Endothelial cell of umbilical vein (primary cell): ENCODE data around the gene DNAJB5. TPM values are rescaled to one million over a fixed set of nuclear protein-coding genes. Genes with fewer than 3 reads are reported as not detected.

ENCODE experiments used
- BruUV-seq: library from RNA; stranded (reverse); fragments of 400-500 nt; replicated peaks from 2 replicates; lab custom pipeline; 2021; lab: Mats Ljungman, UMichigan
- CTCF ChIA-PET: fragments of 300-600, 350-600 bp; sonication (Branson Sonifier 250); formaldehyde crosslinking; loops from one replicate; lab custom pipeline; 2021; ENCODE audit warnings: antibody characterized with exemption, inconsistent platforms; lab: Charles Lee
- POLR2A ChIA-PET: fragments of 300-600, 350-600 bp; sonication (Branson Sonifier 250); formaldehyde crosslinking; loops from one replicate; lab custom pipeline; 2021; ENCODE audit warnings: antibody characterized with exemption, inconsistent platforms; lab: Charles Lee
- DNase-seq: peaks from one replicate; pipeline ENCODE4 v3.0.0-alpha.2; 2011; ENCODE audit warnings: low read depth, low spot score
- FAIRE-seq: peaks from 2 replicates; lab custom pipeline; 2011; peaks lifted over from hg19 to GRCh38; lab: Jason Lieb, UNC
- H2AFZ ChIP-seq: 2 replicates; pipeline ENCODE4 v1.6.0; 2012; ENCODE audit warnings: low read depth, low read length, control low read depth, inconsistent platforms
- H3K27ac ChIP-seq: 2 replicates; pipeline ENCODE4 v1.5.1; 2011; ENCODE audit warnings: low read depth, mild to moderate bottlenecking, control low read depth, low read length, moderate library complexity; ENCODE audit not compliant: insufficient read depth
- H3K27me3 ChIP-seq, 2 experiments: 2 replicates each; pipeline versions ENCODE4 v1.6.0 to v1.6.1; 2011; ENCODE audit warnings: low read length in 2 of 2, mixed read lengths in 1 of 2; ENCODE audit not compliant: control insufficient read depth in 2 of 2, insufficient read depth in 2 of 2
- H3K36me3 ChIP-seq, 2 experiments: 2 replicates in 1 of 2; 3 replicates in 1 of 2; pipeline ENCODE4 v1.5.1; 2011; ENCODE audit warnings: low read length in 2 of 2, mild to moderate bottlenecking in 1 of 2, moderate library complexity in 1 of 2; ENCODE audit not compliant: control insufficient read depth in 2 of 2, insufficient read depth in 2 of 2; ENCODE audit errors: extremely low read depth in 1 of 2
- H3K4me1 ChIP-seq: 3 replicates; pipeline ENCODE4 v1.5.1; 2011; ENCODE audit warnings: mild to moderate bottlenecking, low read length; ENCODE audit not compliant: control insufficient read depth, insufficient read depth; ENCODE audit errors: extremely low read depth
- H3K4me2 ChIP-seq: 2 replicates; pipeline ENCODE4 v1.6.1; 2011; ENCODE audit warnings: low read length, control low read depth, mixed read lengths; ENCODE audit not compliant: insufficient read depth
- H3K4me3 ChIP-seq, 3 experiments: fragments of 200-600 bp in 1 of 3; sonication (generic), shearing (Covaris generic) in 1 of 3; replicated peaks in 1 of 3; 2 replicates each; pipeline ENCODE4 v1.5.1; 2011 to 2016; ENCODE audit warnings: control low read depth in 3 of 3, low read length in 3 of 3, mild to moderate bottlenecking in 2 of 3, inconsistent platforms in 1 of 3, low read depth in 1 of 3, moderate library complexity in 1 of 3; ENCODE audit not compliant: insufficient read depth in 1 of 3
- H3K79me2 ChIP-seq: 2 replicates; pipeline ENCODE4 v1.6.0; 2012; ENCODE audit warnings: low read length, inconsistent platforms; ENCODE audit not compliant: control insufficient read depth, insufficient read depth
- H3K9ac ChIP-seq: replicated peaks from 2 replicates; pipeline ENCODE3; 2011; ENCODE audit warnings: low read length, control low read depth; ENCODE audit not compliant: insufficient read depth; ENCODE audit errors: extremely low read depth
- H3K9me1 ChIP-seq: replicated peaks from 3 replicates; pipeline ENCODE4 v1.6.0; 2011; ENCODE audit warnings: mild to moderate bottlenecking, low read length; ENCODE audit not compliant: control insufficient read depth, insufficient read depth; ENCODE audit errors: extremely low read depth
- H3K9me3 ChIP-seq: replicated peaks from 2 replicates; pipeline ENCODE4 v1.5.1; 2012; ENCODE audit warnings: low read length, inconsistent platforms; ENCODE audit not compliant: control insufficient read depth, insufficient read depth
- H4K20me1 ChIP-seq: replicated peaks from 2 replicates; pipeline ENCODE3; 2011; ENCODE audit warnings: mild to moderate bottlenecking, low read length; ENCODE audit not compliant: control insufficient read depth, insufficient read depth; ENCODE audit errors: extremely low read depth
- POLR2A ChIP-seq: IDR thresholded peaks from 2 replicates; pipeline ENCODE4 v1.6.1; 2012; ENCODE audit warnings: low read depth, mild to moderate bottlenecking, control low read depth, low read length
- POLR2AphosphoS5 ChIP-seq: IDR thresholded peaks from 2 replicates; pipeline ENCODE4 v1.6.1; 2012; ENCODE audit warnings: low read depth, mild to moderate bottlenecking, control low read depth, low read length, moderate library complexity; ENCODE audit not compliant: insufficient read depth
- dilution Hi-C: fragments of 300-500 bp; cut with MboI; formaldehyde crosslinking; loops from one replicate; pipeline ENCODE4 v1.15.0; 2019; ENCODE audit warnings: low sequenced_read_pairs; ENCODE audit not compliant: extremely low pct_ligation_motif_present
- intact Hi-C: fragments of 100-400 bp; cut with micrococcal nuclease; formaldehyde crosslinking; loops from one replicate; pipeline ENCODE4 v1.10.0; 2022
- polyA plus RNA-seq, 4 experiments: library from polyadenylated mRNA; depleted of rRNA in 3 of 4; stranded (reverse) in 3 of 4; unstranded in 1 of 4; fragments of >200 nt; gene quantifications; 2 replicates each; pipeline versions ENCODE4 v1.2.1 to v1.2.3, GENCODE V29; 2011 to 2012; ENCODE audit warnings: missing spikeins in 1 of 4
- total RNA-seq: library from RNA; stranded (reverse); gene quantifications from 2 replicates; pipeline ENCODE4 v1.2.3, GENCODE V29; 2021

DNAJB5 gene
- total and polyA plus RNA-seq, 2 donors (not counting 3 experiments of a cell fraction or from before 2014, with no cell fraction given) = 8.6 to 12.8 TPM

- dilution Hi-C loops (no loop called here), intact Hi-C loops (no loop called here)
- no peak for FAIRE-seq
- Histone ChIP-seq H3K36me3 (peaks cover 3 to 10% of the 10 kb centered on the region in 2 experiments), H3K27ac (no peak overlapping the region), H3K4me1 (peaks cover 8% of the 10 kb centered on the region), H3K4me2 (no peak overlapping the region), H3K9ac (no peak overlapping the region), H2AFZ (no peak overlapping the region), H3K79me2 (no peaks in the 10 kb centered on the region), H3K27me3 (no peaks in the 10 kb centered on the region), H3K4me3 (no peak overlapping the region), H3K9me1 (no peaks in the 10 kb centered on the region), H3K9me3 (no peaks in the 10 kb centered on the region), H4K20me1 (no peaks in the 10 kb centered on the region)
- POLR2A ChIA-PET = no interaction called here
- TF ChIP-seq POLR2A = no peak
- CTCF ChIA-PET = interaction anchor here (4.0 kb wide), 1 partner anchor 52 kb away, joined by 22 read pairs; no protein-coding TSS in a partner anchor
- no peak for DNase-seq
- BruUV-seq = no TSS peak
These were observed 10.0 kb downstream of the DNAJB5 start for GRCh38 chr9:34999576-34999975.

DNA sequence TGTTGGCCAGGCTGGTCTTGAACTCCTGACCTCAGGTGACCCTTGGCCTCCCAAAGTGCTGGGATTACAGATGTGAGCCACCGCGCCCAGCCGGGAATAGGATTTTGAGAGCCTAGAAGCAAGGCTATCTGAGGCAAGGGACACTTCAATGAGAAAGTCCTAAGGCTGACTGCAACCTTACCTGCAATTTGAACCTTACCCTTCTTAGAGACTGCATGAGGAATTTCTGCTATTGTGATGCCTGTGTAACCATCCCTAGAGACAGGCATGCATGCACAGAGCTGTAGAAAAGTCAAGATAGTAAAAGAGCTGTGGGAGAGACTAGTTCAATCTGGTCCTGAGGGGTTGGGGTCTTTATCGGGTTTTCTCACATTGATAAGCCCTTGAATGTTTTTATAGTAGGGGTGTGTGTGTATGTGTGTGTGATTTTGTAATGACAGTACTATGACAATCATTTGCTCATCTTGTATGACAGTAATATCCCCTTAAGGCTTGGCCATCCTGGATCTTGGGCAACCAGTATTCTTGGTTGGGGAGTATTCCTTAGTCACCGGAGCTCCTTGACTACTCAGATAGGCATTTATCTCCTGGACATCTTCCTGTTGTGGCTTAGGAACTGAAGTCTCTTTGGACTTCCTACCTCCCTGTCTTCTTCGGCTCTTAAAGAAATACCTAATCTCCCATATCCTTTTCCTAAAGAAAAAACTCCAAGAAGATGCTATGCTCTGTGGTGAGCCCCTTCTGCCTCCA lies 11.2 kb downstream of the DNAJB5 start:
- DNase-seq (no peak), FAIRE-seq (no peak)
- dilution Hi-C loops (no loop called here), intact Hi-C loops (no loop called here)
- H3K27me3 ChIP-seq = no peaks in the 10 kb centered on the region
- H3K27ac ChIP-seq = no peak overlapping the region
- no peaks in the 10 kb centered on the region for H3K9me1 ChIP-seq
- peaks cover under 1% of the 10 kb centered on the region for H3K4me1 ChIP-seq
- TF ChIP-seq POLR2A = no peak
- no peak for TF ChIP-seq POLR2AphosphoS5
- POLR2A ChIA-PET = no interaction called here
- H3K79me2 ChIP-seq = no peaks in the 10 kb centered on the region
- CTCF ChIA-PET = interaction anchor here (1.3 to 4.0 kb wide), 4 partner anchors 15 to 71 kb away, joined by 4 to 22 read pairs (median 6); no protein-coding TSS in a partner anchor
- H3K36me3 ChIP-seq = peaks cover 3 to 10% of the 10 kb centered on the region in 2 experiments
- no peak overlapping the region for H2AFZ ChIP-seq
- BruUV-seq = no TSS peak
- no peak overlapping the region for H3K4me2 ChIP-seq
- H3K9ac ChIP-seq = no peak overlapping the region
- H4K20me1 ChIP-seq = no peaks in the 10 kb centered on the region
- no peaks in the 10 kb centered on the region for H3K9me3 ChIP-seq
- no peak overlapping the region for H3K4me3 ChIP-seq
